Liver (tissue), 9 donors: ENCODE results near the gene TCERG1L. TPM values are rescaled to one million over a fixed set of nuclear protein-coding genes. Genes with fewer than 3 reads are reported as not detected.

Source experiments
- DNase-seq: peaks from one replicate; pipeline ENCODE4 v3.0.0-alpha.2; 2017; ENCODE audit warnings: low spot score
- H3K27ac ChIP-seq, 2 donors: one replicate each; pipeline ENCODE4 v1.7.0; 2013; ENCODE audit warnings: inconsistent platforms in 2 of 2, low read length in 2 of 2, control low read depth in 1 of 2, low read depth in 1 of 2, mild to moderate bottlenecking in 1 of 2
- H3K27me3 ChIP-seq, 4 donors: one replicate each; pipeline versions ENCODE4 v1.6.1 to v1.7.0; 2013; ENCODE audit warnings: low read length in 3 of 4, inconsistent platforms in 1 of 4, mild to moderate bottlenecking in 1 of 4, moderate library complexity in 1 of 4; ENCODE audit not compliant: control insufficient read depth in 4 of 4, insufficient read depth in 4 of 4
- H3K36me3 ChIP-seq, 4 donors: one replicate each; pipeline versions ENCODE4 v1.6.1 to v1.7.0; 2013; ENCODE audit warnings: low read length in 3 of 4, mild to moderate bottlenecking in 3 of 4, low read depth in 1 of 4, moderate library complexity in 1 of 4; ENCODE audit not compliant: control insufficient read depth in 4 of 4, insufficient read depth in 3 of 4
- H3K4me1 ChIP-seq, 4 donors: one replicate each; pipeline versions ENCODE4 v1.6.1 to v1.7.0; 2013; ENCODE audit warnings: low read length in 3 of 4, mild to moderate bottlenecking in 3 of 4, moderate library complexity in 1 of 4; ENCODE audit not compliant: control insufficient read depth in 4 of 4, insufficient read depth in 4 of 4
- H3K4me3 ChIP-seq, 3 donors: one replicate each; pipeline versions ENCODE4 v1.6.1 to v1.7.0; 2013; ENCODE audit warnings: low read length in 3 of 3, control low read depth in 1 of 3, low read depth in 1 of 3, mild to moderate bottlenecking in 1 of 3
- H3K9ac ChIP-seq, 2 donors: one replicate each; pipeline ENCODE4 v1.7.0; 2013; ENCODE audit warnings: low read length in 2 of 2, mild to moderate bottlenecking in 2 of 2, moderate library complexity in 2 of 2, control low read depth in 1 of 2, low read depth in 1 of 2
- H3K9me3 ChIP-seq, 4 donors: one replicate each; pipeline versions ENCODE4 v1.6.1 to v1.7.0; 2013; ENCODE audit warnings: low read length in 3 of 4; ENCODE audit not compliant: control insufficient read depth in 4 of 4
- ATF3 ChIP-seq: IDR thresholded peaks from 2 replicates; pipeline ENCODE4 v1.6.1; 2016; ENCODE audit warnings: antibody characterized with exemption
- EGR1 ChIP-seq, 2 donors: IDR thresholded peaks; 2 replicates each; pipeline ENCODE4 v1.6.1; 2016 to 2018; ENCODE audit warnings: antibody characterized with exemption in 2 of 2, low read depth in 2 of 2
- FOXA1 ChIP-seq: IDR thresholded peaks from 2 replicates; pipeline ENCODE4 v1.6.1; 2016; ENCODE audit warnings: antibody characterized with exemption
- FOXA2 ChIP-seq: IDR thresholded peaks from 2 replicates; pipeline ENCODE4 v1.6.1; 2016; ENCODE audit warnings: antibody characterized with exemption
- GABPA ChIP-seq, 2 donors: IDR thresholded peaks in 1 of 2; conservative IDR thresholded peaks in 1 of 2; 2 replicates each; pipeline ENCODE4 v1.6.1; 2016; ENCODE audit warnings: antibody characterized with exemption in 2 of 2, mild to moderate bottlenecking in 1 of 2, moderate library complexity in 1 of 2
- HNF4A ChIP-seq, 2 donors: conservative IDR thresholded peaks; 2 replicates each; pipeline ENCODE4 v1.6.1; 2016; ENCODE audit warnings: antibody characterized with exemption in 2 of 2, mild to moderate bottlenecking in 2 of 2
- HNF4G ChIP-seq: IDR thresholded peaks from 2 replicates; pipeline ENCODE4 v1.6.1; 2016; ENCODE audit warnings: antibody characterized with exemption
- JUND ChIP-seq, 2 donors: IDR thresholded peaks; 2 replicates each; pipeline ENCODE4 v1.6.1; 2016; ENCODE audit warnings: antibody characterized with exemption in 2 of 2
- MAX ChIP-seq: IDR thresholded peaks from 2 replicates; pipeline ENCODE4 v1.6.1; 2016; ENCODE audit warnings: antibody characterized with exemption
- NR2F2 ChIP-seq: IDR thresholded peaks from 2 replicates; pipeline ENCODE4 v1.6.1; 2016; ENCODE audit warnings: antibody characterized with exemption
- RAD21 ChIP-seq, 2 donors: IDR thresholded peaks; 2 replicates each; pipeline ENCODE4 v1.6.1; 2016; ENCODE audit warnings: antibody characterized with exemption in 2 of 2, mild to moderate bottlenecking in 2 of 2
- REST ChIP-seq: IDR thresholded peaks from 2 replicates; pipeline ENCODE4 v1.6.1; 2016; ENCODE audit warnings: antibody characterized with exemption, mild to moderate bottlenecking
- RXRA ChIP-seq, 2 donors: IDR thresholded peaks; 2 replicates each; pipeline ENCODE4 v1.6.1; 2017 to 2018; ENCODE audit warnings: antibody characterized with exemption in 2 of 2, mild to moderate bottlenecking in 1 of 2
- SP1 ChIP-seq: IDR thresholded peaks from 2 replicates; pipeline ENCODE4 v1.6.1; 2018; ENCODE audit warnings: antibody characterized with exemption, mild to moderate bottlenecking
- TAF1 ChIP-seq: conservative IDR thresholded peaks from 2 replicates; pipeline ENCODE4 v1.6.1; 2016; ENCODE audit warnings: antibody characterized with exemption, mild to moderate bottlenecking
- YY1 ChIP-seq: IDR thresholded peaks from 2 replicates; pipeline ENCODE4 v1.6.1; 2016; ENCODE audit warnings: antibody characterized with exemption, mild to moderate bottlenecking
- WGBS: extraction: QIAGEN DNeasy Blood & Tissue Kit; methylation state at CpG from one replicate; pipeline ENCODE4 v1.1.7; 2013; 5-methylcytosine and 5-hydroxymethylcytosine counted together
- polyA plus RNA-seq, 2 donors: library from polyadenylated mRNA; stranded (reverse) in 1 of 2; unstranded in 1 of 2; fragments of 200-250 nt in 1 of 2; fragments of >200 nt in 1 of 2; fragmentation: Nextera tagmentation in 1 of 2; extraction: Ambion mirVana in 1 of 2; gene quantifications; one replicate each; pipeline versions ENCODE4 v1.2.1 to v1.2.3, GENCODE V29; 2013 to 2015
- total RNA-seq, 2 donors: library from RNA; depleted of rRNA; stranded (reverse); fragments of >200 nt; gene quantifications; one replicate each; pipeline ENCODE4 v1.2.3, GENCODE V29; 2014
- TF ChIP-seq, protein P1 (sequence below): fragments of 150-350 bp; IDR thresholded peaks from 2 replicates; pipeline ENCODE4 v1.5.1; 2017; ENCODE audit warnings: improper control_type of control experiment, low read depth, low read length; ENCODE audit not compliant: missing input control
- TF ChIP-seq, protein P2 (sequence below): IDR thresholded peaks from 2 replicates; pipeline ENCODE4 v1.6.1; 2016; ENCODE audit warnings: antibody characterized with exemption
- donor health status: healthy.
- donor health status: healthy.
- donor health status: healthy.
- donor health status: healthy.
- donor health status: healthy.

Gene TCERG1L
- total and polyA plus RNA-seq, 4 donors, result not detected

- no peak for TF ChIP-seq ATF3
Observed at GRCh38 chr10:131093346-131093745, 218.2 kb downstream of the TCERG1L start (continued).

DNA sequence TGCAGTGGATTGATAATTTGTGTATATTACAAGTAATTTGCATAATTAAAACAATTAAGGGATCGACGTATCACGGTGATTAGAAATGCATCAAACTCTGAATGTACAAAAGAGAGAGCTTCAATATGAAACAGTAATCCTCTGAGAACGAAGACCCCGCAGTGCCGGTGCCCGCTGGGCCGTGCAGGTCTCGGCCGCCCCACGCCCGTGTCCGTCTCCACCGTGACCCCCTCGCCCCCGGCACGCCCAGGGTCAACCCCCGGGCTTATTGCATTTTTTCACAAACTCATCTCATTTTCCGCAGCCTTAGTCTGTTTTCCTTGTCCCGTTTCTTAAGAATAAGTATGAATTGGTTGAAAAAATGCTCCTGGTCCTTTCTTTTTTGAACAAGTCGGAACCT lies 218.6 kb downstream of the TCERG1L start:
- no peaks in the 10 kb centered on the region for H3K9me3 ChIP-seq
- TF ChIP-seq JUND (IDR thresholded peaks at IDR 0.05) (no peak), RAD21 (IDR thresholded peaks at IDR 0.05) (no peak), NR2F2 (no peak), SP1 (no peak), GABPA (IDR thresholded peaks at IDR 0.05 in 1 of 2, conservative IDR thresholded peaks at IDR 0.05 in 1 of 2) (no peak), EGR1 (IDR thresholded peaks at IDR 0.05; ENCODE audit: low read depth in 2 of 2) (no peak), FOXA2 (no peak), HNF4G (no peak), MAX (no peak), FOXA1 (no peak), REST (no peak), ATF3 (no peak), TAF1 (no peak), YY1 (no peak), RXRA (IDR thresholded peaks at IDR 0.05) (no peak), HNF4A (conservative IDR thresholded peaks at IDR 0.05) (no peak)
- TF ChIP-seq, protein P1, sequence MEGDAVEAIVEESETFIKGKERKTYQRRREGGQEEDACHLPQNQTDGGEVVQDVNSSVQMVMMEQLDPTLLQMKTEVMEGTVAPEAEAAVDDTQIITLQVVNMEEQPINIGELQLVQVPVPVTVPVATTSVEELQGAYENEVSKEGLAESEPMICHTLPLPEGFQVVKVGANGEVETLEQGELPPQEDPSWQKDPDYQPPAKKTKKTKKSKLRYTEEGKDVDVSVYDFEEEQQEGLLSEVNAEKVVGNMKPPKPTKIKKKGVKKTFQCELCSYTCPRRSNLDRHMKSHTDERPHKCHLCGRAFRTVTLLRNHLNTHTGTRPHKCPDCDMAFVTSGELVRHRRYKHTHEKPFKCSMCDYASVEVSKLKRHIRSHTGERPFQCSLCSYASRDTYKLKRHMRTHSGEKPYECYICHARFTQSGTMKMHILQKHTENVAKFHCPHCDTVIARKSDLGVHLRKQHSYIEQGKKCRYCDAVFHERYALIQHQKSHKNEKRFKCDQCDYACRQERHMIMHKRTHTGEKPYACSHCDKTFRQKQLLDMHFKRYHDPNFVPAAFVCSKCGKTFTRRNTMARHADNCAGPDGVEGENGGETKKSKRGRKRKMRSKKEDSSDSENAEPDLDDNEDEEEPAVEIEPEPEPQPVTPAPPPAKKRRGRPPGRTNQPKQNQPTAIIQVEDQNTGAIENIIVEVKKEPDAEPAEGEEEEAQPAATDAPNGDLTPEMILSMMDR, result no peak
- TF ChIP-seq, protein P2, sequence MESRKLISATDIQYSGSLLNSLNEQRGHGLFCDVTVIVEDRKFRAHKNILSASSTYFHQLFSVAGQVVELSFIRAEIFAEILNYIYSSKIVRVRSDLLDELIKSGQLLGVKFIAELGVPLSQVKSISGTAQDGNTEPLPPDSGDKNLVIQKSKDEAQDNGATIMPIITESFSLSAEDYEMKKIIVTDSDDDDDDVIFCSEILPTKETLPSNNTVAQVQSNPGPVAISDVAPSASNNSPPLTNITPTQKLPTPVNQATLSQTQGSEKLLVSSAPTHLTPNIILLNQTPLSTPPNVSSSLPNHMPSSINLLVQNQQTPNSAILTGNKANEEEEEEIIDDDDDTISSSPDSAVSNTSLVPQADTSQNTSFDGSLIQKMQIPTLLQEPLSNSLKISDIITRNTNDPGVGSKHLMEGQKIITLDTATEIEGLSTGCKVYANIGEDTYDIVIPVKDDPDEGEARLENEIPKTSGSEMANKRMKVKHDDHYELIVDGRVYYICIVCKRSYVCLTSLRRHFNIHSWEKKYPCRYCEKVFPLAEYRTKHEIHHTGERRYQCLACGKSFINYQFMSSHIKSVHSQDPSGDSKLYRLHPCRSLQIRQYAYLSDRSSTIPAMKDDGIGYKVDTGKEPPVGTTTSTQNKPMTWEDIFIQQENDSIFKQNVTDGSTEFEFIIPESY, result no peak
- no peak overlapping the region for H3K4me3 ChIP-seq
- no peaks in the 10 kb centered on the region for H3K27me3 ChIP-seq
- WGBS, result 91% methylated on average over 21 of the region's 21 CpGs
- no peak for DNase-seq
- H3K4me1 ChIP-seq, result no peaks in the 10 kb centered on the region
- H3K9ac ChIP-seq, result no peak overlapping the region
- no peak overlapping the region for H3K27ac ChIP-seq
- no peaks in the 10 kb centered on the region for H3K36me3 ChIP-seq
